ENCODE results near the gene SEC24A.
"Not testable (repeated sequence)": the region's sequence is repeated elsewhere in the genome, so short reads cannot be mapped to it uniquely, and the experiment has no call there.

Gene SEC24A

GRCh38 chr5:134648425-134649162, at the start of gene SEC24A:
TSS of gene SEC24A (plus strand) at chr5:134648785. CDS start at chr5:134649077, 292 bp downstream.
- peak; percentile 41 for DNase-seq

GRCh38 chr5:134599820-134600219, 48.8 kb upstream of the SEC24A start:
- not testable (repeated sequence) for DNase-seq

- DNase-seq, result no peak
These were observed 48.0 kb upstream of the SEC24A start for GRCh38 chr5:134600600-134600999.

GRCh38 chr5:134603059-134603458, 45.5 kb upstream of the SEC24A start:
- DNase-seq, result no peak

GRCh38 chr5:134604908-134605307, 43.7 kb upstream of the SEC24A start:
- DNase-seq, result no peak

GRCh38 chr5:134606726-134607125, 41.9 kb upstream of the SEC24A start:
- DNase-seq, result no peak

GRCh38 chr5:134608555-134608954, 40.0 kb upstream of the SEC24A start:
- DNase-seq, result no peak

GRCh38 chr5:134609232-134609851, 39.2 kb upstream of the SEC24A start:
- no peak for DNase-seq

GRCh38 chr5:134610725-134611124, 37.9 kb upstream of the SEC24A start:
- DNase-seq, result no peak

- DNase-seq, result no peak
These were observed 37.1 kb upstream of the SEC24A start for GRCh38 chr5:134611515-134611914.

- no peak for DNase-seq
These were observed 34.0 kb upstream of the SEC24A start for GRCh38 chr5:134614450-134615085.

GRCh38 chr5:134620634-134621033, 28.0 kb upstream of the SEC24A start:
- DNase-seq, result no peak

- DNase-seq, result no peak
These were observed 23.0 kb upstream of the SEC24A start for GRCh38 chr5:134625559-134625958.

- DNase-seq, result no peak
These were observed 22.1 kb upstream of the SEC24A start for GRCh38 chr5:134626369-134627014.

GRCh38 chr5:134634227-134634626, 14.4 kb upstream of the SEC24A start:
- no peak for DNase-seq

GRCh38 chr5:134635366-134635765, 13.2 kb upstream of the SEC24A start:
- not testable (repeated sequence) for DNase-seq

- DNase-seq, result no peak
These were observed 11.4 kb upstream of the SEC24A start for GRCh38 chr5:134637116-134637721.

- no peak for DNase-seq
These were observed 9.8 kb upstream of the SEC24A start for GRCh38 chr5:134638760-134639201.

GRCh38 chr5:134642931-134643530, 5.6 kb upstream of the SEC24A start:
- DNase-seq, result no peak

GRCh38 chr5:134647750-134648424, 698 bp upstream of the SEC24A start:
- no peak for DNase-seq

GRCh38 chr5:134649163-134649835, 714 bp downstream of the SEC24A start:
- DNase-seq, result no peak
